ENCODE results near the gene PLD5. TPM values are rescaled to one million over a fixed set of nuclear protein-coding genes. Genes with fewer than 3 reads are reported as not detected.
"Not testable (repeated sequence)": the region's sequence is repeated elsewhere in the genome, so short reads cannot be mapped to it uniquely, and the experiment has no call there.

PLD5 gene
- total RNA-seq, 1 donor from 2014 or later: not detected

- no peak for ATAC-seq
- DNase-seq: no peak
- intact Hi-C loops (cut with micrococcal nuclease): no loop called here
These were observed 8.9 kb downstream of the PLD5 start for GRCh38 chr1:242515555-242515954.

GRCh38 chr1:242506724-242507123, 17.8 kb downstream of the PLD5 start:
- no peak for DNase-seq
- intact Hi-C loops (cut with micrococcal nuclease): no loop called here
- no peak for ATAC-seq

GRCh38 chr1:242489545-242489944, 35.0 kb downstream of the PLD5 start:
- ATAC-seq (no peak), DNase-seq (no peak)
- intact Hi-C loops (cut with micrococcal nuclease): no loop called here

GRCh38 chr1:242477944-242478343, 46.6 kb downstream of the PLD5 start:
- intact Hi-C loops (cut with micrococcal nuclease): no loop called here
- no peak for ATAC-seq
- no peak for DNase-seq

GRCh38 chr1:242470774-242471173, 53.7 kb downstream of the PLD5 start:
- intact Hi-C loops (cut with micrococcal nuclease): no loop called here
- no peak for DNase-seq
- ATAC-seq: no peak

- intact Hi-C loops (cut with micrococcal nuclease): no loop called here
- ATAC-seq (no peak), DNase-seq (no peak)
These were observed 55.7 kb downstream of the PLD5 start for GRCh38 chr1:242468784-242469183.

- intact Hi-C loops (cut with micrococcal nuclease): no loop called here
- ATAC-seq: peak; percentile 67
- peak; percentile 41 for DNase-seq
These were observed 56.8 kb downstream of the PLD5 start for GRCh38 chr1:242467556-242468145.

- ATAC-seq: no peak
- no peak for DNase-seq
These were observed 61.6 kb downstream of the PLD5 start for GRCh38 chr1:242462867-242463266.

GRCh38 chr1:242459740-242460139, 64.8 kb downstream of the PLD5 start:
- DNase-seq; ATAC-seq; intact Hi-C loops (cut with micrococcal nuclease): not testable (repeated sequence)

More at GRCh38 chr1:242462867-242463266, 61.6 kb downstream of the PLD5 start:
- intact Hi-C loops (cut with micrococcal nuclease): no loop called here

GRCh38 chr1:242456726-242457269, 67.7 kb downstream of the PLD5 start:
- intact Hi-C loops (cut with micrococcal nuclease): no loop called here
- DNase-seq (no peak), ATAC-seq (no peak)

- no peak for ATAC-seq
- DNase-seq: no peak
- intact Hi-C loops (cut with micrococcal nuclease): no loop called here
These were observed 69.5 kb downstream of the PLD5 start for GRCh38 chr1:242455052-242455361.

- intact Hi-C loops (cut with micrococcal nuclease): no loop called here
- ATAC-seq (no peak), DNase-seq (no peak)
These were observed 70.0 kb downstream of the PLD5 start for GRCh38 chr1:242454262-242455051.

GRCh38 chr1:242452573-242452972, 71.9 kb downstream of the PLD5 start:
- intact Hi-C loops (cut with micrococcal nuclease): no loop called here
- no peak for DNase-seq

GRCh38 chr1:242449661-242450060, 74.8 kb downstream of the PLD5 start:
- ATAC-seq (no peak), DNase-seq (no peak)
- intact Hi-C loops (cut with micrococcal nuclease): no loop called here

More at GRCh38 chr1:242452573-242452972, 71.9 kb downstream of the PLD5 start:
- ATAC-seq: no peak

- intact Hi-C loops (cut with micrococcal nuclease): no loop called here
- DNase-seq (no peak), ATAC-seq (no peak)
These were observed 75.4 kb downstream of the PLD5 start for GRCh38 chr1:242448910-242449645.

- intact Hi-C loops (cut with micrococcal nuclease): no loop called here
- DNase-seq: no peak
- no peak for ATAC-seq
These were observed 76.8 kb downstream of the PLD5 start for GRCh38 chr1:242447689-242448088.

GRCh38 chr1:242440757-242441156, 83.7 kb downstream of the PLD5 start:
- DNase-seq (no peak), ATAC-seq (no peak)
- intact Hi-C loops (cut with micrococcal nuclease): no loop called here

- DNase-seq: no peak
- intact Hi-C loops (cut with micrococcal nuclease): no loop called here
- ATAC-seq: no peak
These were observed 89.3 kb downstream of the PLD5 start for GRCh38 chr1:242435200-242435599.

- intact Hi-C loops (cut with micrococcal nuclease): no loop called here
- DNase-seq (no peak), ATAC-seq (no peak)
These were observed 91.9 kb downstream of the PLD5 start for GRCh38 chr1:242432491-242433095.

GRCh38 chr1:242431786-242432185, 92.7 kb downstream of the PLD5 start:
- ATAC-seq: no peak
- intact Hi-C loops (cut with micrococcal nuclease): no loop called here
- DNase-seq: no peak
